ENCODE data around the gene PDE7B.

The PDE7B gene

GRCh38 chr6:135909737-135910387 is 58.4 kb downstream of the PDE7B start (continued):
- TF ChIP-seq, protein P1, sequence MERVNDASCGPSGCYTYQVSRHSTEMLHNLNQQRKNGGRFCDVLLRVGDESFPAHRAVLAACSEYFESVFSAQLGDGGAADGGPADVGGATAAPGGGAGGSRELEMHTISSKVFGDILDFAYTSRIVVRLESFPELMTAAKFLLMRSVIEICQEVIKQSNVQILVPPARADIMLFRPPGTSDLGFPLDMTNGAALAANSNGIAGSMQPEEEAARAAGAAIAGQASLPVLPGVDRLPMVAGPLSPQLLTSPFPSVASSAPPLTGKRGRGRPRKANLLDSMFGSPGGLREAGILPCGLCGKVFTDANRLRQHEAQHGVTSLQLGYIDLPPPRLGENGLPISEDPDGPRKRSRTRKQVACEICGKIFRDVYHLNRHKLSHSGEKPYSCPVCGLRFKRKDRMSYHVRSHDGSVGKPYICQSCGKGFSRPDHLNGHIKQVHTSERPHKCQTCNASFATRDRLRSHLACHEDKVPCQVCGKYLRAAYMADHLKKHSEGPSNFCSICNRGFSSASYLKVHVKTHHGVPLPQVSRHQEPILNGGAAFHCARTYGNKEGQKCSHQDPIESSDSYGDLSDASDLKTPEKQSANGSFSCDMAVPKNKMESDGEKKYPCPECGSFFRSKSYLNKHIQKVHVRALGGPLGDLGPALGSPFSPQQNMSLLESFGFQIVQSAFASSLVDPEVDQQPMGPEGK (tag by site-specific recombination; IDR thresholded peaks at IDR 0.05), result no peak
- TF ChIP-seq SCRT2 (tag by site-specific recombination; IDR thresholded peaks at IDR 0.05) (peak; percentile 90), ZNF654 (tag by site-specific recombination; IDR thresholded peaks at IDR 0.05; ENCODE audit: low read depth) (peak; percentile 54), ZNF514 (tag by site-specific recombination; IDR thresholded peaks at IDR 0.05) (no peak), ZNF707 (tag by site-specific recombination; IDR thresholded peaks at IDR 0.05) (no peak), ZNF843 (tag by site-specific recombination; IDR thresholded peaks at IDR 0.05) (no peak), GLIS1 (tag by site-specific recombination; IDR thresholded peaks at IDR 0.05) (no peak), ZNF18 (tag by site-specific recombination; IDR thresholded peaks at IDR 0.05) (0 out of 2 replicates have a peak, but pooled peaks have one; percentile 39)

- Histone ChIP-seq H3K9me3 (ENCODE audit: control insufficient read depth, insufficient read depth, low read depth, low read length) (no peaks in the 10 kb centered on the region), H3K27ac (ENCODE audit: extremely low read depth, low read depth, low read length) (no peak overlapping the region), H3K4me3 (ENCODE audit: low read depth, low read length) (no peak overlapping the region), H3K36me3 (ENCODE audit: control insufficient read depth in 2 of 2, insufficient read depth in 1 of 2, low read length in 2 of 2) (no peaks in the 10 kb centered on the region), H3K4me1 (ENCODE audit: control insufficient read depth, insufficient read depth, low read length) (no peaks in the 10 kb centered on the region)
- CTCF ChIA-PET, result interaction anchor here (0.5 to 1.4 kb wide), 10 partner anchors 8 to 405 kb away, joined by 3 to 6 read pairs (median 4); no protein-coding TSS in a partner anchor
- TF ChIP-seq ZNF426 (tag by site-specific recombination; IDR thresholded peaks at IDR 0.05), result no peak
- no peak for TF ChIP-seq YY2 (tag by site-specific recombination; IDR thresholded peaks at IDR 0.05)
- no peak for TF ChIP-seq ZBTB8A (tag by site-specific recombination; IDR thresholded peaks at IDR 0.05)
- no peak for TF ChIP-seq ZFP41 (tag by site-specific recombination; IDR thresholded peaks at IDR 0.05; ENCODE audit: borderline replicate concordance)
- no peak for TF ChIP-seq ZNF623 (tag by site-specific recombination; IDR thresholded peaks at IDR 0.05)
- no peak for TF ChIP-seq ZNF266 (tag by site-specific recombination; IDR thresholded peaks at IDR 0.05; ENCODE audit: low read depth)
- no peak for TF ChIP-seq ZNF501 (tag by site-specific recombination; IDR thresholded peaks at IDR 0.05)
- no peak for TF ChIP-seq INSM2 (tag by site-specific recombination; IDR thresholded peaks at IDR 0.05)
- no peak for TF ChIP-seq ZNF16 (tag by site-specific recombination; IDR thresholded peaks at IDR 0.05; ENCODE audit: low read depth)
- TF ChIP-seq ZNF701 (tag by site-specific recombination; IDR thresholded peaks at IDR 0.05), result no peak
- TF ChIP-seq SP7 (tag by site-specific recombination; IDR thresholded peaks at IDR 0.05), result peak; percentile 98
- no peak for TF ChIP-seq ZNF211 (tag by site-specific recombination; IDR thresholded peaks at IDR 0.05; ENCODE audit: low read depth)
- no peak for TF ChIP-seq ZNF184 (tag by site-specific recombination; IDR thresholded peaks at IDR 0.05)
- TF ChIP-seq ZNF560 (tag by site-specific recombination; IDR thresholded peaks at IDR 0.05; ENCODE audit: borderline replicate concordance), result no peak
- TF ChIP-seq, protein P2, sequence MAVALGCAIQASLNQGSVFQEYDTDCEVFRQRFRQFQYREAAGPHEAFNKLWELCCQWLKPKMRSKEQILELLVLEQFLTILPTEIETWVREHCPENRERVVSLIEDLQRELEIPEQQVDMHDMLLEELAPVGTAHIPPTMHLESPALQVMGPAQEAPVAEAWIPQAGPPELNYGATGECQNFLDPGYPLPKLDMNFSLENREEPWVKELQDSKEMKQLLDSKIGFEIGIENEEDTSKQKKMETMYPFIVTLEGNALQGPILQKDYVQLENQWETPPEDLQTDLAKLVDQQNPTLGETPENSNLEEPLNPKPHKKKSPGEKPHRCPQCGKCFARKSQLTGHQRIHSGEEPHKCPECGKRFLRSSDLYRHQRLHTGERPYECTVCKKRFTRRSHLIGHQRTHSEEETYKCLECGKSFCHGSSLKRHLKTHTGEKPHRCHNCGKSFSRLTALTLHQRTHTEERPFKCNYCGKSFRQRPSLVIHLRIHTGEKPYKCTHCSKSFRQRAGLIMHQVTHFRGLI (tag by site-specific recombination; IDR thresholded peaks at IDR 0.05), result no peak
- TF ChIP-seq ZNF510 (tag by site-specific recombination; IDR thresholded peaks at IDR 0.05; ENCODE audit: insufficient replicate concordance), result no peak
- TF ChIP-seq, protein P3, sequence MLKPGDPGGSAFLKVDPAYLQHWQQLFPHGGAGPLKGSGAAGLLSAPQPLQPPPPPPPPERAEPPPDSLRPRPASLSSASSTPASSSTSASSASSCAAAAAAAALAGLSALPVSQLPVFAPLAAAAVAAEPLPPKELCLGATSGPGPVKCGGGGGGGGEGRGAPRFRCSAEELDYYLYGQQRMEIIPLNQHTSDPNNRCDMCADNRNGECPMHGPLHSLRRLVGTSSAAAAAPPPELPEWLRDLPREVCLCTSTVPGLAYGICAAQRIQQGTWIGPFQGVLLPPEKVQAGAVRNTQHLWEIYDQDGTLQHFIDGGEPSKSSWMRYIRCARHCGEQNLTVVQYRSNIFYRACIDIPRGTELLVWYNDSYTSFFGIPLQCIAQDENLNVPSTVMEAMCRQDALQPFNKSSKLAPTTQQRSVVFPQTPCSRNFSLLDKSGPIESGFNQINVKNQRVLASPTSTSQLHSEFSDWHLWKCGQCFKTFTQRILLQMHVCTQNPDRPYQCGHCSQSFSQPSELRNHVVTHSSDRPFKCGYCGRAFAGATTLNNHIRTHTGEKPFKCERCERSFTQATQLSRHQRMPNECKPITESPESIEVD (tag by site-specific recombination; IDR thresholded peaks at IDR 0.05), result 0 out of 2 replicates have a peak, but pooled peaks have one; percentile 10
- POLR2A ChIA-PET, result no interaction called here
Measured at GRCh38 chr6:135910790-135911618, 59.5 kb downstream of the PDE7B start.

Measured in HEK293 (cell line).